SK-N-SH (cell line): ENCODE measurements around the gene SLC24A3. TPM values are rescaled to one million over a fixed set of nuclear protein-coding genes. Genes with fewer than 3 reads are reported as not detected.

Experiments
- CTCF ChIA-PET: fragments of 300-600, 350-600 bp; formaldehyde crosslinking; extraction: SDS; loops from one replicate; lab custom pipeline; 2021; lab: Yijun Ruan, JAX
- POLR2A ChIA-PET: fragments of 350-600 bp; sonication (Branson Sonifier 250); formaldehyde crosslinking; extraction: SDS; loops from one replicate; lab custom pipeline; 2020; ENCODE audit warnings: antibody characterized with exemption, inconsistent platforms; lab: Yijun Ruan, JAX
- DNase-seq: peaks from one replicate; pipeline ENCODE4 v3.0.0; 2012
- H2AFZ ChIP-seq: fragments of 200-600 bp; sonication (generic); 2 replicates; pipeline ENCODE4 v1.8.1; 2016; ENCODE audit warnings: antibody characterized with exemption, mild to moderate bottlenecking, low read depth
- H3F3A ChIP-seq: fragments of 200-600 bp; sonication (generic); replicated peaks from 2 replicates; pipeline ENCODE3; 2016; ENCODE audit warnings: antibody characterized with exemption, mild to moderate bottlenecking; ENCODE audit not compliant: insufficient read depth
- H3K27ac ChIP-seq, 2 experiments: fragments of 200-500 bp in 1 of 2; fragments of 200-600 bp in 1 of 2; sonication (Bioruptor generic) in 1 of 2; sonication (generic), shearing (Covaris generic) in 1 of 2; 2 replicates each; pipeline versions ENCODE4 v1.5.1 to v1.6.1; 2014 to 2016; ENCODE audit warnings: low read depth in 2 of 2, inconsistent platforms in 1 of 2, low read length in 1 of 2, mild to moderate bottlenecking in 1 of 2, mixed read lengths in 1 of 2
- H3K27me3 ChIP-seq: fragments of 200-600 bp; sonication (generic), shearing (Covaris generic); 2 replicates; pipeline ENCODE4 v1.6.1; 2016; ENCODE audit warnings: mixed run types; ENCODE audit not compliant: insufficient read depth
- H3K36me3 ChIP-seq, 2 experiments: fragments of 200-500 bp in 1 of 2; fragments of 200-600 bp in 1 of 2; sonication (Bioruptor generic) in 1 of 2; sonication (generic) in 1 of 2; replicated peaks in 1 of 2; 2 replicates each; pipeline versions ENCODE3 to v1.5.1; 2014 to 2016; ENCODE audit warnings: low read length in 1 of 2, mild to moderate bottlenecking in 1 of 2; ENCODE audit not compliant: insufficient read depth in 2 of 2, control insufficient read depth in 1 of 2
- H3K4me1 ChIP-seq, 2 experiments: fragments of 200-500 bp in 1 of 2; fragments of 200-600 bp in 1 of 2; sonication (Bioruptor generic) in 1 of 2; sonication (generic), shearing (Covaris generic) in 1 of 2; 2 replicates each; pipeline versions ENCODE4 v1.5.1 to v1.6.1; 2014 to 2016; ENCODE audit warnings: low read depth in 1 of 2, low read length in 1 of 2, mixed run types in 1 of 2; ENCODE audit not compliant: insufficient read depth in 2 of 2, control insufficient read depth in 1 of 2
- H3K4me2 ChIP-seq: fragments of 200-600 bp; sonication (generic), shearing (Covaris generic); 2 replicates; pipeline ENCODE4 v1.6.1; 2017; ENCODE audit warnings: mixed run types
- H3K4me3 ChIP-seq, 2 experiments: fragments of 200-500 bp in 1 of 2; fragments of 200-600 bp in 1 of 2; sonication (Bioruptor generic) in 1 of 2; sonication (generic), shearing (Covaris generic) in 1 of 2; 2 replicates each; pipeline versions ENCODE4 v1.5.1 to v1.8.1; 2014 to 2016; ENCODE audit warnings: low read depth in 2 of 2, inconsistent platforms in 1 of 2, low read length in 1 of 2, mild to moderate bottlenecking in 1 of 2, mixed read lengths in 1 of 2, moderate library complexity in 1 of 2
- H3K79me2 ChIP-seq: fragments of 200-600 bp; sonication (generic); 2 replicates; pipeline ENCODE4 v1.8.1; 2017; ENCODE audit warnings: mild to moderate bottlenecking; ENCODE audit not compliant: insufficient read depth
- H3K9ac ChIP-seq: fragments of 200-600 bp; sonication (generic); 2 replicates; pipeline ENCODE4 v1.6.1; 2017; ENCODE audit warnings: mixed run types
- H3K9me2 ChIP-seq: fragments of 200-600 bp; sonication (generic); 2 replicates; pipeline ENCODE4 v1.6.1; 2017; ENCODE audit warnings: mixed run types
- H3K9me3 ChIP-seq: fragments of 200-600 bp; sonication (generic); 2 replicates; pipeline ENCODE4 v1.6.1; 2017; ENCODE audit warnings: mixed run types, mild to moderate bottlenecking, moderate library complexity
- H4K20me1 ChIP-seq: fragments of 200-600 bp; sonication (generic); 2 replicates; pipeline ENCODE4 v1.6.1; 2017; ENCODE audit warnings: mild to moderate bottlenecking, mixed run types; ENCODE audit not compliant: insufficient read depth
- CHD2 ChIP-seq: fragments of 150-350 bp; IDR thresholded peaks from 2 replicates; pipeline ENCODE4 v1.6.1; 2018; ENCODE audit warnings: low read length; ENCODE audit not compliant: partially characterized antibody
- CTCF ChIP-seq: fragments of 200-600 bp; sonication (generic); IDR thresholded peaks from 2 replicates; pipeline ENCODE4 v1.6.1; 2017; ENCODE audit warnings: antibody characterized with exemption, mild to moderate bottlenecking, moderate library complexity
- EP300 ChIP-seq, 2 experiments: IDR thresholded peaks; 2 replicates each; pipeline versions ENCODE4 v1.4.0 to v1.6.1; 2012; ENCODE audit warnings: borderline replicate concordance in 1 of 2, low read depth in 1 of 2, low read length in 1 of 2
- EZH2phosphoT487 ChIP-seq: fragments of 200-600 bp; sonication (generic); IDR thresholded peaks from 2 replicates; pipeline ENCODE4 v1.6.1; 2017; ENCODE audit warnings: low read depth, mixed run types, mild to moderate bottlenecking, antibody characterized with exemption, moderate library complexity, borderline replicate concordance
- GATA2 ChIP-seq: sonication (generic); formaldehyde crosslinking; IDR thresholded peaks from 2 replicates; pipeline ENCODE4 v1.5.0; 2020; ENCODE audit warnings: mild to moderate bottlenecking, missing genetic modification reagents
- IRF3 ChIP-seq: fragments of 150-350 bp; IDR thresholded peaks from 2 replicates; pipeline ENCODE4 v1.6.1; 2016; ENCODE audit warnings: mild to moderate bottlenecking, low read depth, low read length
- MAX ChIP-seq: IDR thresholded peaks from 2 replicates; pipeline ENCODE4 v1.4.0; 2012; ENCODE audit warnings: low read depth
- MEF2A ChIP-seq: IDR thresholded peaks from 2 replicates; pipeline ENCODE4 v1.4.0; 2012; ENCODE audit warnings: low read depth, borderline replicate concordance
- MXI1 ChIP-seq: IDR thresholded peaks from 2 replicates; pipeline ENCODE4 v1.6.1; 2012; ENCODE audit warnings: mild to moderate bottlenecking, low read depth, low read length, improper control_type of control experiment
- NFIC ChIP-seq: IDR thresholded peaks from 2 replicates; pipeline ENCODE4 v1.4.0; 2012; ENCODE audit warnings: borderline replicate concordance
- NRF1 ChIP-seq: IDR thresholded peaks from 2 replicates; pipeline ENCODE4 v1.6.1; 2012; ENCODE audit warnings: low read depth, mild to moderate bottlenecking, low read length
- PBX3 ChIP-seq: IDR thresholded peaks from 2 replicates; pipeline ENCODE4; 2012
- RFX5 ChIP-seq: IDR thresholded peaks from 2 replicates; pipeline ENCODE4 v1.6.1; 2012; ENCODE audit warnings: mild to moderate bottlenecking, improper control_type of control experiment, low read length
- ZBTB33 ChIP-seq: IDR thresholded peaks from 2 replicates; pipeline ENCODE4 v1.4.0; 2012; ENCODE audit warnings: low read depth, borderline replicate concordance
- WGBS: methylation state at CpG from one replicate; pipeline ENCODE4 v1.1.6; 2017; ENCODE audit warnings: low lambda C conversion rate; 5-methylcytosine and 5-hydroxymethylcytosine counted together
- polyA plus RNA-seq, 3 experiments: library from polyadenylated mRNA; depleted of rRNA; stranded (reverse); fragments of >200 nt; gene quantifications; 2 replicates each; pipeline ENCODE4 v1.2.3, GENCODE V29; 2012

SLC24A3 gene
- polyA plus RNA-seq, 1 of the 3 experiments (the other 2 are of a cell fraction): not detected

GRCh38 chr20:19758501-19759331 is 546.3 kb downstream of the SLC24A3 start:
- Histone ChIP-seq H3K4me1 (peaks cover 9 to 17% of the 10 kb centered on the region in 2 experiments), H3F3A (no peaks in the 10 kb centered on the region), H3K4me2 (peak overlapping the region; percentile 99), H3K9me3 (no peaks in the 10 kb centered on the region), H4K20me1 (peaks cover 4% of the 10 kb centered on the region; the same call in 1 of the 2 replicates), H3K4me3 (peak overlapping the region; percentile 84 to 91), H3K79me2 (peaks cover 11% of the 10 kb centered on the region; the same call in 1 of the 2 replicates), H3K9ac (peak overlapping the region; percentile 92; the same call in 1 of the 2 replicates), H3K27me3 (no peaks in the 10 kb centered on the region), H2AFZ (peak overlapping the region; percentile 65), H3K36me3 (peaks cover 0 to 2% of the 10 kb centered on the region in 2 experiments), H3K27ac (peak overlapping the region in 1 of 2 experiments; percentile 82; a peak in 2 of 4 replicates), H3K9me2 (no peaks in the 10 kb centered on the region)
- ChIA-PET POLR2A (interaction anchor here (0.7 to 1.0 kb wide), 2 partner anchors 21 kb away, joined by 3 read pairs; no protein-coding TSS in a partner anchor), CTCF (no interaction called here)
- peak; percentile 65 for DNase-seq
- TF ChIP-seq ZBTB33 (no peak), EP300 (IDR thresholded peaks at IDR 0.05; ENCODE audit: borderline replicate concordance in 1 of 2, low read depth in 1 of 2, low read length in 1 of 2) (no peak), MEF2A (no peak), MXI1 (no peak), PBX3 (peak; percentile 76), IRF3 (no peak), GATA2 (CRISPR knock-in tag) (no peak)
- 20% methylated on average over 36 of the region's 54 CpGs for WGBS

- no peak for DNase-seq
- H3K27me3 ChIP-seq: no peaks in the 10 kb centered on the region
- H3K36me3 ChIP-seq: peaks cover 0 to 2% of the 10 kb centered on the region in 2 experiments
- no peak overlapping the region; the same call in 1 of the 2 replicates for H3K4me2 ChIP-seq
- no peak overlapping the region for H2AFZ ChIP-seq
- ChIA-PET POLR2A (no interaction called here), CTCF (interaction anchor here (1.6 kb wide), 1 partner anchor 67 kb away, joined by 4 read pairs; no protein-coding TSS in a partner anchor)
- no peak overlapping the region for H3K9ac ChIP-seq
- WGBS: 96% methylated on average over 3 of the region's 3 CpGs
- H3K4me1 ChIP-seq: peaks cover 9 to 17% of the 10 kb centered on the region in 2 experiments
- H3F3A ChIP-seq: no peaks in the 10 kb centered on the region
- no peak for TF ChIP-seq NRF1
- TF ChIP-seq CHD2: no peak
- no peak for TF ChIP-seq EZH2phosphoT487
- no peak for TF ChIP-seq CTCF
- TF ChIP-seq NFIC: no peak
- TF ChIP-seq RFX5: no peak
- no peak for TF ChIP-seq ZBTB33
- TF ChIP-seq MAX: no peak
- peaks cover 8% of the 10 kb centered on the region; the same call in 1 of the 2 replicates for H4K20me1 ChIP-seq
- peaks cover 14% of the 10 kb centered on the region; the same call in 1 of the 2 replicates for H3K79me2 ChIP-seq
- no peak overlapping the region for H3K4me3 ChIP-seq
- no peaks in the 10 kb centered on the region for H3K9me3 ChIP-seq
- no peak overlapping the region for H3K27ac ChIP-seq
- H3K9me2 ChIP-seq: no peaks in the 10 kb centered on the region
Measured at GRCh38 chr20:19760371-19760721, 547.9 kb downstream of the SLC24A3 start.
